CD8-positive, alpha-beta memory T cell (primary cell): ENCODE data around the gene SSBP3. TPM values are rescaled to one million over a fixed set of nuclear protein-coding genes. Genes with fewer than 3 reads are reported as not detected.
A peak's percentile ranks its signal among the peaks of the same experiment; 100 is the strongest.
"Not testable (repeated sequence)": the region's sequence is repeated elsewhere in the genome, so short reads cannot be mapped to it uniquely, and the experiment has no call there.

ENCODE experiments used
- CTCF ChIA-PET: fragments of 350-600 bp; sonication (Branson Sonifier 250); formaldehyde crosslinking; loops from one replicate; lab custom pipeline; 2021; ENCODE audit warnings: antibody characterized with exemption; lab: Charles Lee
- POLR2A ChIA-PET: fragments of 350-600 bp; sonication (Branson Sonifier 250); formaldehyde crosslinking; loops from one replicate; lab custom pipeline; 2021; ENCODE audit warnings: antibody characterized with exemption; lab: Charles Lee
- DNase-seq, 5 donors: peaks; one replicate each; pipeline versions ENCODE4 v3.0.0 to v3.0.0-alpha.2; 2020 to 2022; ENCODE audit warnings: mixed read lengths in 1 of 5
- H3K27ac ChIP-seq: one replicate; pipeline ENCODE4 v1.7.0; 2013; ENCODE audit warnings: low read depth, mild to moderate bottlenecking, low read length, moderate library complexity
- H3K27me3 ChIP-seq: 2 replicates; pipeline ENCODE4 v1.7.0; 2013; ENCODE audit warnings: low read length, mild to moderate bottlenecking; ENCODE audit not compliant: insufficient read depth, poor library complexity, severe bottlenecking
- H3K36me3 ChIP-seq: 2 replicates; pipeline ENCODE4 v1.7.0; 2013; ENCODE audit warnings: mild to moderate bottlenecking, low read length, moderate library complexity; ENCODE audit not compliant: insufficient read depth
- H3K4me1 ChIP-seq: 2 replicates; pipeline ENCODE4 v1.7.0; 2013; ENCODE audit warnings: mild to moderate bottlenecking, low read length, moderate library complexity; ENCODE audit not compliant: insufficient read depth
- H3K4me3 ChIP-seq: 2 replicates; pipeline ENCODE4 v1.7.0; 2013; ENCODE audit warnings: mild to moderate bottlenecking, low read length
- H3K9me3 ChIP-seq: 2 replicates; pipeline ENCODE4 v1.7.0; 2013; ENCODE audit warnings: mild to moderate bottlenecking, low read length
- H3K27ac Mint-ChIP-seq, 8 donors: one replicate each; pipeline ENCODE4 v1.8.0; 2020 to 2021; ENCODE audit warnings: mixed read lengths in 8 of 8, mild to moderate bottlenecking in 6 of 8, inconsistent platforms in 3 of 8, moderate library complexity in 3 of 8
- H3K27me3 Mint-ChIP-seq, 2 donors: one replicate each; pipeline ENCODE4 v1.8.0; 2020 to 2021; ENCODE audit warnings: mixed read lengths in 2 of 2, mild to moderate bottlenecking in 1 of 2, moderate library complexity in 1 of 2
- H3K36me3 Mint-ChIP-seq, 3 donors: one replicate each; pipeline ENCODE4 v1.8.0; 2020 to 2021; ENCODE audit warnings: mixed read lengths in 3 of 3, inconsistent platforms in 1 of 3, mild to moderate bottlenecking in 1 of 3
- H3K4me1 Mint-ChIP-seq, 3 donors: one replicate each; pipeline ENCODE4 v1.8.0; 2020 to 2021; ENCODE audit warnings: mixed read lengths in 3 of 3, inconsistent platforms in 1 of 3, mild to moderate bottlenecking in 1 of 3
- H3K4me3 Mint-ChIP-seq, 7 donors: one replicate each; pipeline ENCODE4 v1.8.0; 2020 to 2021; ENCODE audit warnings: mixed read lengths in 7 of 7, mild to moderate bottlenecking in 6 of 7, moderate library complexity in 4 of 7, inconsistent platforms in 2 of 7
- H3K9me3 Mint-ChIP-seq, 5 donors: one replicate each; pipeline ENCODE4 v1.8.0; 2020 to 2022; ENCODE audit warnings: mixed read lengths in 5 of 5, mild to moderate bottlenecking in 3 of 5, moderate library complexity in 2 of 5, inconsistent platforms in 1 of 5
- polyA plus RNA-seq: library from polyadenylated mRNA; unstranded; fragments of 300-500 nt; fragmentation: Illumina TruSeq; gene quantifications from one replicate; pipeline ENCODE4 v1.2.3, GENCODE V29; 2021
- total RNA-seq, 2 experiments: library from RNA; stranded (reverse); gene quantifications; one replicate each; pipeline ENCODE4 v1.2.3, GENCODE V29; 2021

The SSBP3 gene
- total and polyA plus RNA-seq, 3 experiments from 2014 or later = 17.6 to 52.7 (median 41.6) TPM

GRCh38 chr1:54391450-54392209 lies 14.6 kb downstream of the SSBP3 start:
- H3K9me3 ChIP-seq = no peaks in the 10 kb centered on the region
- peak overlapping the region in 1 of 7 donors; percentile 28 for H3K4me3 Mint-ChIP-seq
- no peaks in the 10 kb centered on the region for H3K9me3 Mint-ChIP-seq
- H3K4me3 ChIP-seq = no peak overlapping the region
- ChIA-PET CTCF (no interaction called here), POLR2A (no interaction called here)
- H3K36me3 ChIP-seq = peaks cover 14% of the 10 kb centered on the region
- no peaks in the 10 kb centered on the region for H3K27me3 ChIP-seq
- H3K4me1 ChIP-seq = no peaks in the 10 kb centered on the region
- H3K4me1 Mint-ChIP-seq = peaks cover 42 to 58% (median 47%) of the 10 kb centered on the region in 3 donors
- DNase-seq = no peak
- no peaks in the 10 kb centered on the region for H3K27me3 Mint-ChIP-seq
- no peak overlapping the region for H3K27ac ChIP-seq
- peaks cover 0 to 83% (median 18%) of the 10 kb centered on the region in 3 donors for H3K36me3 Mint-ChIP-seq
- peak overlapping the region in 3 of 8 donors; percentile 27 to 77 (median 71) for H3K27ac Mint-ChIP-seq

- Mint-ChIP-seq H3K27ac (no peak overlapping the region), H3K4me1 (peaks cover 45 to 57% (median 47%) of the 10 kb centered on the region in 3 donors), H3K4me3 (no peak overlapping the region), H3K9me3 (no peaks in the 10 kb centered on the region), H3K36me3 (peaks cover 0 to 77% (median 15%) of the 10 kb centered on the region in 3 donors), H3K27me3 (no peaks in the 10 kb centered on the region)
- no peaks in the 10 kb centered on the region for H3K4me1 ChIP-seq
- CTCF ChIA-PET = no interaction called here
- no peak overlapping the region for H3K27ac ChIP-seq
- H3K9me3 ChIP-seq = no peaks in the 10 kb centered on the region
- no peaks in the 10 kb centered on the region for H3K27me3 ChIP-seq
- no peak overlapping the region for H3K4me3 ChIP-seq
- peaks cover 14% of the 10 kb centered on the region for H3K36me3 ChIP-seq
- POLR2A ChIA-PET = no interaction called here
- DNase-seq = no peak
Observed at GRCh38 chr1:54390655-54391054, 15.5 kb downstream of the SSBP3 start.

- Mint-ChIP-seq H3K4me1 (peaks cover 54 to 65% (median 58%) of the 10 kb centered on the region in 3 donors), H3K36me3 (peaks cover 0 to 76% (median 17%) of the 10 kb centered on the region in 3 donors)
- H3K9me3 ChIP-seq, H3K4me3 ChIP-seq, H3K27ac Mint-ChIP-seq, DNase-seq, H3K27me3 ChIP-seq, H3K9me3 Mint-ChIP-seq, H3K27ac ChIP-seq, H3K4me3 Mint-ChIP-seq, H3K27me3 Mint-ChIP-seq, H3K4me1 ChIP-seq, POLR2A ChIA-PET: not testable (repeated sequence)
- CTCF ChIA-PET = interaction anchor here (1.5 kb wide), 1 partner anchor 100 kb away, joined by 4 read pairs; no protein-coding TSS in a partner anchor
- H3K36me3 ChIP-seq = peaks cover 14% of the 10 kb centered on the region
Observed at GRCh38 chr1:54389608-54390007, 16.6 kb downstream of the SSBP3 start.

GRCh38 chr1:54387419-54387818 lies 18.8 kb downstream of the SSBP3 start:
- H3K27me3 Mint-ChIP-seq = no peaks in the 10 kb centered on the region
- H3K36me3 Mint-ChIP-seq = peaks cover 0 to 69% (median 12%) of the 10 kb centered on the region in 3 donors
- peaks cover 6% of the 10 kb centered on the region for H3K4me1 ChIP-seq
- ChIA-PET POLR2A (no interaction called here), CTCF (no interaction called here)
- no peak overlapping the region for H3K27ac ChIP-seq
- peaks cover 5% of the 10 kb centered on the region for H3K36me3 ChIP-seq
- DNase-seq = no peak
- peak overlapping the region in 4 of 8 donors; percentile 2 to 44 (median 14) for H3K27ac Mint-ChIP-seq
- peaks cover 52 to 70% (median 58%) of the 10 kb centered on the region in 3 donors for H3K4me1 Mint-ChIP-seq
- no peaks in the 10 kb centered on the region for H3K9me3 ChIP-seq
- H3K27me3 ChIP-seq = no peaks in the 10 kb centered on the region
- H3K9me3 Mint-ChIP-seq = no peaks in the 10 kb centered on the region
- no peak overlapping the region for H3K4me3 ChIP-seq
- H3K4me3 Mint-ChIP-seq = no peak overlapping the region

- ChIA-PET POLR2A (no interaction called here), CTCF (interaction anchor here (1.0 to 1.9 kb wide), 4 partner anchors 12 to 103 kb away, joined by 3 to 7 read pairs (median 3); no protein-coding TSS in a partner anchor)
- H3K4me3 ChIP-seq = no peak overlapping the region
- H3K4me1 ChIP-seq = peaks cover 16% of the 10 kb centered on the region
- Mint-ChIP-seq H3K27me3 (no peaks in the 10 kb centered on the region), H3K27ac (peak overlapping the region in 4 of 8 donors; percentile 25 to 66 (median 60)), H3K4me1 (peaks cover 64 to 73% (median 64%) of the 10 kb centered on the region in 3 donors), H3K4me3 (no peak overlapping the region), H3K9me3 (no peaks in the 10 kb centered on the region), H3K36me3 (peaks cover 0 to 61% (median 8%) of the 10 kb centered on the region in 3 donors)
- no peak overlapping the region for H3K27ac ChIP-seq
- H3K36me3 ChIP-seq = no peaks in the 10 kb centered on the region
- DNase-seq = no peak
- no peaks in the 10 kb centered on the region for H3K9me3 ChIP-seq
- H3K27me3 ChIP-seq = no peaks in the 10 kb centered on the region
Observed at GRCh38 chr1:54385727-54386022, 20.5 kb downstream of the SSBP3 start.

- peaks cover 0 to 60% (median 6%) of the 10 kb centered on the region in 3 donors for H3K36me3 Mint-ChIP-seq
- peak overlapping the region in 6 of 8 donors; percentile 24 to 95 (median 54) for H3K27ac Mint-ChIP-seq
- H3K27me3 ChIP-seq = no peaks in the 10 kb centered on the region
- H3K4me1 ChIP-seq = peaks cover 20% of the 10 kb centered on the region
- H3K9me3 Mint-ChIP-seq = no peaks in the 10 kb centered on the region
- ChIA-PET POLR2A (no interaction called here), CTCF (interaction anchor here (1.0 to 1.9 kb wide), 3 partner anchors 13 to 104 kb away, joined by 3 to 7 read pairs (median 3); no protein-coding TSS in a partner anchor)
- no peak for DNase-seq
- H3K9me3 ChIP-seq = no peaks in the 10 kb centered on the region
- H3K4me3 Mint-ChIP-seq = no peak overlapping the region
- H3K36me3 ChIP-seq = no peaks in the 10 kb centered on the region
- H3K27ac ChIP-seq = no peak overlapping the region
- H3K4me1 Mint-ChIP-seq = peaks cover 65 to 74% (median 66%) of the 10 kb centered on the region in 3 donors
- H3K27me3 Mint-ChIP-seq = no peaks in the 10 kb centered on the region
- H3K4me3 ChIP-seq = no peak overlapping the region
Observed at GRCh38 chr1:54384918-54385726, 21.1 kb downstream of the SSBP3 start.

GRCh38 chr1:54384471-54384870 lies 21.7 kb downstream of the SSBP3 start:
- no peaks in the 10 kb centered on the region for H3K27me3 Mint-ChIP-seq
- H3K27ac ChIP-seq = no peak overlapping the region
- peaks cover 0 to 58% (median 6%) of the 10 kb centered on the region in 3 donors for H3K36me3 Mint-ChIP-seq
- no peaks in the 10 kb centered on the region for H3K9me3 Mint-ChIP-seq
- H3K4me3 Mint-ChIP-seq = no peak overlapping the region
- H3K4me1 Mint-ChIP-seq = peaks cover 63 to 77% (median 65%) of the 10 kb centered on the region in 3 donors
- no peaks in the 10 kb centered on the region for H3K36me3 ChIP-seq
- ChIA-PET CTCF (interaction anchor here (1.0 kb wide), 1 partner anchor 90 kb away, joined by 3 read pairs; no protein-coding TSS in a partner anchor), POLR2A (no interaction called here)
- peak overlapping the region in 3 of 8 donors; percentile 24 to 64 (median 49) for H3K27ac Mint-ChIP-seq
- H3K4me3 ChIP-seq = no peak overlapping the region
- H3K4me1 ChIP-seq = peaks cover 20% of the 10 kb centered on the region
- no peaks in the 10 kb centered on the region for H3K27me3 ChIP-seq
- H3K9me3 ChIP-seq = no peaks in the 10 kb centered on the region
- no peak for DNase-seq
